ENCODE measurements around the gene KRTAP5-2.

GRCh38 chr11:1645357-1645821, 47.3 kb upstream of the KRTAP5-2 start:
- TF ChIP-seq POLR2A (IDR thresholded peaks at IDR 0.05) (no peak), CTCF (IDR thresholded peaks at IDR 0.05) (no peak)
